NCI-H2227 (cell line): ENCODE data around the gene NRSN2.
"Not testable (repeated sequence)": the region's sequence is repeated elsewhere in the genome, so short reads cannot be mapped to it uniquely, and the experiment has no call there.

Source experiments
- DNase-seq: peaks from one replicate; lab custom pipeline; 2025; ENCODE audit not compliant: unreplicated experiment; lab: John Stamatoyannopoulos, UW

The NRSN2 gene

GRCh38 chr20:325045-325888 is 21.6 kb upstream of the NRSN2 start, which contains the start of gene SOX12:
Gene SOX12, plus strand, starts transcription at chr20:325552. Its CDS starts 373 bp downstream, at chr20:325925.
- DNase-seq: peak; percentile 98

DNA sequence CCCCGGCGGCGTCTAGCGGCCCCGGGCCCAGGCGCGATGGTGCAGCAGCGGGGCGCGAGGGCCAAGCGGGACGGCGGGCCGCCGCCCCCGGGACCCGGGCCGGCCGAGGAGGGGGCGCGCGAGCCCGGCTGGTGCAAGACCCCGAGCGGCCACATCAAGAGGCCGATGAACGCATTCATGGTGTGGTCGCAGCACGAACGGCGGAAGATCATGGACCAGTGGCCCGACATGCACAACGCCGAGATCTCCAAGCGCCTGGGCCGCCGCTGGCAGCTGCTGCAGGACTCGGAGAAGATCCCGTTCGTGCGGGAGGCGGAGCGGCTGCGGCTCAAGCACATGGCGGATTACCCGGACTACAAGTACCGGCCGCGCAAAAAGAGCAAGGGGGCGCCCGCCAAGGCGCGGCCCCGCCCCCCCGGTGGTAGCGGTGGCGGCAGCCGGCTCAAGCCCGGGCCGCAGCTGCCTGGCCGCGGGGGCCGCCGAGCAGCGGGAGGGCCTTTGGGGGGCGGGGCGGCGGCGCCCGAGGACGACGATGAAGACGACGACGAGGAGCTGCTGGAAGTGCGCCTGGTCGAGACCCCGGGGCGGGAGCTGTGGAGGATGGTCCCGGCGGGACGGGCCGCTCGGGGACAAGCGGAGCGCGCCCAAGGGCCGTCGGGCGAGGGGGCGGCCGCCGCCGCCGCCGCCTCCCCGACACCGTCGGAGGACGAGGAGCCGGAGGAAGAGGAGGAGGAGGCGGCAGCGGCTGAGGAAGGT is 20.8 kb upstream of the NRSN2 start:
- DNase-seq: peak; percentile 80

DNA sequence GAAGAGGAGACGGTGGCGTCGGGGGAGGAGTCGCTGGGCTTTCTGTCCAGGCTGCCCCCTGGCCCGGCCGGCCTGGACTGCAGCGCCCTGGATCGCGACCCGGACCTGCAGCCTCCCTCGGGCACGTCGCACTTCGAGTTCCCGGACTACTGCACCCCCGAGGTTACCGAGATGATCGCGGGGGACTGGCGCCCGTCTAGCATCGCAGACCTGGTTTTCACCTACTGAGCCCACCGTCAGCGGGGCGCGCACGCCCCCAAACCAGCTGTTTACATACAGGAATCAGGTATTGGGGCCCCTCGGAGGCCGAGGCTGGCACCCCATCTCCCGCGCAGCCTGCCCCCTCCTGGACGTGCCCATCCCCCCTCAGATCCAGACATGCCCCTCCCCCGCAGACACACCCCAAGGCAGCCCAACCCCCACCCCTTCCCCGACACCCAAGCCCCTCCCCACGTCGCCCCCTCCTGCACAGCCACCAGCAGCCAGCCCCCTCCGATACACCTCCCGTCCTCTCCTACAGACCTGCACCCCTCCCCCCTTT is 20.2 kb upstream of the NRSN2 start:
- no peak for DNase-seq

- peak; percentile 98 for DNase-seq
Measured at GRCh38 chr20:327186-328026, 19.5 kb upstream of the NRSN2 start.

DNA sequence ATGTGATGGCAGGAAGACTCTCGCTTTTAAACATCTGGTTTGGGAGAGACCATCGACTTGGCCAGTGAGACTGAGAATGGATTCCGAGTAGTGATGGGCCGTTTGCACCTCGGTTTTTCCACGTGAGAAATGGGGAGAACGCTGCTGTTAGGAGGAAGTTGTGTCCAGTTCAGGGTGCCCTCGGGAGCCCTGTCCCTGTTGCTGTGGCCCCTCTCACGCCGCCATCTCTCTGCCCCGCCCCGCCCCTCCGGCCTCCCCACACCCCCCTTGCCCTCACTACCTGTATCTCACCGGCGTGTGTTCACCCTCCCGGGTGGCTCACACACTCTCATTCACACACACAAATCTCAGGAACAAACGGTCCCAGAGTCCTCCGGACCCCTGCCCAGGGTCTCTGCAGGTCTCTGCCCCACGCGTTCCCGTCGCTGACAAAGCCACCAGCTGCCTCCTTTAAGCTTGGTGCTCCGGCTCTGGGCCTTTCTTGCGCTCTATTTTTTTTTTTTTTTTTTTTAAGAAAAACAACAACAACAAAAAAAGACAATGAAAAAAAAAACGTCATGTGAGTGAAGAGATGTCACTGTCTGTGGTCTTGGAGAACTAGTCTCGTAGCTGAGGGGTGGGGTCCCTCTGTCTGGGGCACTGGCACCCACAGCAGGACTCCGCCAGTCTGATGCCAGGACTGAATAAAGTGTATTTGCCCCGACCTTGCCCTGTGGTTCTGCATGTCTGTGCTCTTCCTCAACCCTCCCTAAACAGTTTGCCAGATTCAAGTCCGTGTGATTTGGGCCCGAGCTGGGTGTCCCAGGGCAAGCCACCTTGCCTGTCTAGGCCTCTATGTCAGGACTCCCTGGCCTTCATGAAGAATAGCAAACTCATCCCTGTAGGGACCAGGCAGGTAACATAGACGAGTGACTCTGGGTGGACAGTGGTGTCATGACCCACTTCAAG is 18.6 kb upstream of the NRSN2 start:
- DNase-seq: peak; percentile 32

DNA sequence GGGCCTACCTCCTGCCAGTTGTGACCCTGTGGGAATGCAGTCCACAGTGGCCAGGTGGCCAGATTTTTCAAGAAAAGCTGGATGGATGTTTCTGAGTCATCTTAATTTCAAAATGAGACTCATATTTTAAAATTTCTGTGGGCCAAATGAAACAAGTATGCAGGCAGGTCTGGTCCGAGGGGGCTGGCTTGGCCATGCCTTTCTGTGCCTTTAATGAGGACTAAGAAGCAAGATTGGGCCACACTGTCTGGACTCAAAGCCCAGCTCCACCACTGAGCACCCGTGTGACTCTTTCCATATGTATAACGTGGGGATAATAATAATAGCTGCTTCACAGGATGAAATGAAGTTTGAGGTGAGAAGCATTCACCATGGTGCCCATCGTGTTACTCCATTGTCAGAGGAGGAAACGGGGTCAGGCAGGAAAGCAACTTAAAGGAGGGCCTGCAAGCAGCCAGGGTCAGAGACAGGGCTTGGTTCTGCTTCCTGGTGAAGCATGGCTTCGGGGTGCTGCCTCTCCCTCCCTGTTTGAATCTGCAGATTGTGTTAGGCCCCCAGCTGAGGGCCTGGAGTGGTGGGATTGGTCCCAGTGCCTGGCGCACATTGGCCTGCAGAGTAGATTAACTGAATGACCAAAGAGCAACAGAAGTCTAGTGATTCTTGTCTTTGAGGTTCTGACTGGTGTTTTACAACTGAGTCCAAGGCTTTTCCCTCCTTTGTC is 17.8 kb upstream of the NRSN2 start:
- DNase-seq: no peak

DNA sequence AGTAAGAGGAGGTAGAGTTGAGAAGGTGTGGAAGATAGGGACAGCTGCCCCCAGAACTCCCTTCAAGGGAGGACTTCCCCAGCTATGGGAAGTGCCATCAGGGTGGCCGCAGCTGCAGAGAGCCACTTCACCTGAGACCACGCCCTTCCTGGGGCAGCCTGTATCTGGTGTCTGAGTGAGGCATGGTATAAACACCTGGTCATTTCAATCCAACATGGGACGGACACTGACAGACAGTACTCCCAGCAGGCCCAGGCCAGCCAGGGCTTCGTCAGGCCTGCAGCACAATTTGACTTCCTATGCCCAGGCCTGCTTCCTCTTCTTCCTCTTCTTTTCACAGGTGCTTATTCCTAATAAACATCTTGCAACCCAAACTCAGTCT is 17.1 kb upstream of the NRSN2 start:
- no peak for DNase-seq

- DNase-seq: peak; percentile 82
Measured at GRCh38 chr20:330233-331149, 16.4 kb upstream of the NRSN2 start.

DNA sequence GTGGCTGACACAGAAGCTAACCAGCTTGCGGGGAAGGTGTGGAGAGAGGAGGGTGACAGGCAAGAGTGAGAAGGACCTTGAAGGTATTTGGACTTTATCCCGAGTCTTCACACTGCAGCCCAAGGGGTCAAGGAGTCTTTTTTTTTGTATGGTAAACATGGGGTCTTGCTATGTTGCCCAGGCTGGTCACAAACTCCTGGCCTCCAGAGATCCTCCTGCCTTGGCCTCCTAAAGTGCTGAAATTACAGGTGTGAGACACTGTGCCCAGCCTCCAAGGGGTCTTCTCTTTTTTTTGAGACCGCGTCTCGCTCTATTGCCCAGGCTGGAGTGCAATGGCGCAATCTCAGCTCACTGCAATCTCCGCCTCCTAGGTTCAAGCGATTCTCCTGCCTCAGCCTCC is 12.3 kb upstream of the NRSN2 start:
- no peak for DNase-seq

- DNase-seq: not testable (repeated sequence)
Measured at GRCh38 chr20:336040-336439, 10.9 kb upstream of the NRSN2 start.

DNA sequence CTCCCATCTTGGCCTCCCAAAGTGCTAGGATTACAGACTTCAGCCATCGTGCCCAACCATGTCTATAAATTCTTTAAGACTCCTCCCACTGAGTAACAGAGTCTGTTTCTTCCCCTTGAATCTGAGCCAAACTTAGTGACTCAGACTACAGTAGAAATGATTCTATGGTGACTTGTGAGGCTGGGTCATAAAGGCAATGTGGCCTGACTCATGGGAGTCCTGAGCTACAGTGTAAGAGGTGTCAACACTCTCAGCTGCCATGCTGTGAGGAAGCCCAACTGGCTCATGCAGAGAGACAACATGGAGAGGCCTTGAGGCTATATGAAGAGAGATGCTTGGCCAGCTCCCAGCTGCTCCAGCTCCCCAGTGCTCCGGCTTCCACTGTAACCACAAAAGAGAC is 5.2 kb upstream of the NRSN2 start:
- DNase-seq: no peak

- DNase-seq: no peak
Measured at GRCh38 chr20:343107-343506, 3.8 kb upstream of the NRSN2 start.

DNA sequence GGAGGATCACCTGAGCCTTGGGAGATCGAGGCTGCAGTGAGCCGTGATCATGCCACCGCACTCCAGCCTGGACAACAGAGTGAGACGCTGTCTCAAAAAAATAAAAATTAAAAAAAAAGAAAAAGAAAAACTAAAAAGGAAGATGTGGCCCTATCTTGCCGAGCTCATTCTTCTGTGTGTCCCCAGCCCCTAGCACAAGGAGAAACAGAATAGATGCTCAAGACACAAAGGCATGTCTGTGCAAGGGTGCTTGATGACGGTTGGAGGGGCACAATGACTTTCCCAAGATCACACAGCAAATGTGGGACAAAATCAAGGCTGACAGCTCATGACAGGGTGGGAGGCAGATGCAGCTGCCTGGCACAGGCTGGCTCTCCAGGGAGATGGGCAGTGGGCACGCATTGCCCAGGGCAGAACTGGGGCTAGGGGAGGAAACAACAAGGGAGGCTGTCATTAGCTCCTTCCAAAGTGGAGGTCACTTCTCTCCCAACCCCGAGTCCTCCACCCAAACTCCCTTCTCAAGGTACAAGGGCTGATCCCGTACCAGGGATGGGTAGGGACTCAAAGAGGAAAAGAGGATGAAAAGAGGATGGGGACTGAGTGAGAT is 775 bp upstream of the NRSN2 start:
- no peak for DNase-seq

GRCh38 chr20:347317-347639 is 367 bp downstream of the NRSN2 start:
- no peak for DNase-seq

- peak; percentile 99 for DNase-seq
Measured at GRCh38 chr20:347640-348484, 951 bp downstream of the NRSN2 start.

- DNase-seq: no peak
Measured at GRCh38 chr20:348972-349841, 2.3 kb downstream of the NRSN2 start.
